ENCODE results near the gene TMEM108.

- TF ChIP-seq, protein P1, sequence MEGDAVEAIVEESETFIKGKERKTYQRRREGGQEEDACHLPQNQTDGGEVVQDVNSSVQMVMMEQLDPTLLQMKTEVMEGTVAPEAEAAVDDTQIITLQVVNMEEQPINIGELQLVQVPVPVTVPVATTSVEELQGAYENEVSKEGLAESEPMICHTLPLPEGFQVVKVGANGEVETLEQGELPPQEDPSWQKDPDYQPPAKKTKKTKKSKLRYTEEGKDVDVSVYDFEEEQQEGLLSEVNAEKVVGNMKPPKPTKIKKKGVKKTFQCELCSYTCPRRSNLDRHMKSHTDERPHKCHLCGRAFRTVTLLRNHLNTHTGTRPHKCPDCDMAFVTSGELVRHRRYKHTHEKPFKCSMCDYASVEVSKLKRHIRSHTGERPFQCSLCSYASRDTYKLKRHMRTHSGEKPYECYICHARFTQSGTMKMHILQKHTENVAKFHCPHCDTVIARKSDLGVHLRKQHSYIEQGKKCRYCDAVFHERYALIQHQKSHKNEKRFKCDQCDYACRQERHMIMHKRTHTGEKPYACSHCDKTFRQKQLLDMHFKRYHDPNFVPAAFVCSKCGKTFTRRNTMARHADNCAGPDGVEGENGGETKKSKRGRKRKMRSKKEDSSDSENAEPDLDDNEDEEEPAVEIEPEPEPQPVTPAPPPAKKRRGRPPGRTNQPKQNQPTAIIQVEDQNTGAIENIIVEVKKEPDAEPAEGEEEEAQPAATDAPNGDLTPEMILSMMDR (IDR thresholded peaks at IDR 0.05): no peak
- no peak for TF ChIP-seq POLR2A (IDR thresholded peaks at IDR 0.05)
Observed at GRCh38 chr3:133130168-133130567, 92.0 kb downstream of the TMEM108 start.

Data from body of pancreas (tissue), 4 donors.